Transverse colon (tissue), 4 donors: Measurements from ENCODE around the gene ACTR3C. TPM values are rescaled to one million over a fixed set of nuclear protein-coding genes. Genes with fewer than 3 reads are reported as not detected.

Experiments
- DNase-seq: peaks from one replicate; pipeline ENCODE4 v3.0.0-alpha.2; 2019
- H3K27ac ChIP-seq, 4 donors: fragments of 200-600 bp; sonication (generic); 2 replicates each; pipeline ENCODE4 v1.5.1; 2016 to 2018; ENCODE audit warnings: inconsistent platforms in 4 of 4
- H3K27me3 ChIP-seq: fragments of 200-600 bp; sonication (generic); 2 replicates; pipeline ENCODE4 v1.5.1; 2017; ENCODE audit warnings: inconsistent platforms
- H3K36me3 ChIP-seq, 4 donors: fragments of 200-600 bp; sonication (generic); 2 replicates each; pipeline ENCODE4 v1.5.1; 2017 to 2019; ENCODE audit warnings: inconsistent platforms in 4 of 4
- H3K4me1 ChIP-seq, 4 donors: fragments of 200-600 bp; sonication (generic); 2 replicates each; pipeline ENCODE4 v1.5.1; 2017 to 2020; ENCODE audit warnings: inconsistent platforms in 4 of 4
- H3K4me3 ChIP-seq, 4 donors: fragments of 200-600 bp; sonication (generic); 1 replicate in 1 of 4; 2 replicates in 3 of 4; pipeline versions ENCODE4 v1.5.1 to v1.6.1; 2017 to 2019; ENCODE audit warnings: inconsistent platforms in 4 of 4
- H3K9me3 ChIP-seq, 2 donors: fragments of 200-600 bp; sonication (generic); 2 replicates each; pipeline ENCODE4 v1.5.1; 2017 to 2019; ENCODE audit warnings: inconsistent platforms in 2 of 2
- EP300 ChIP-seq: sonication (generic); formaldehyde crosslinking; IDR thresholded peaks from one replicate; pipeline ENCODE4 v1.6.1; 2017; ENCODE audit warnings: antibody characterized with exemption, low read depth
- POLR2A ChIP-seq: fragments of 450-650 bp; IDR thresholded peaks from one replicate; pipeline ENCODE4 v1.6.1; 2016; ENCODE audit warnings: antibody characterized with exemption, mild to moderate bottlenecking, moderate library complexity
- POLR2AphosphoS5 ChIP-seq, 3 donors: sonication (generic); formaldehyde crosslinking; IDR thresholded peaks; one replicate each; pipeline ENCODE4 v1.6.1; 2016; ENCODE audit warnings: antibody characterized with exemption in 3 of 3
- WGBS, 2 donors: methylation state at CpG; one replicate each; pipeline ENCODE4 v1.1.5; 2018; ENCODE audit warnings: low coverage in 1 of 2; 5-methylcytosine and 5-hydroxymethylcytosine counted together
- in situ Hi-C, 4 donors: fragments of 200-750 bp; cut with MboI; loops; one replicate each; pipeline versions ENCODE4 v1.15.0 to v1.15.1; 2017; ENCODE audit warnings: low sequenced_read_pairs in 3 of 4, low pct_ligation_motif_present in 1 of 4, low pct_unique_long_range_greater_than_20kb in 1 of 4
- intact Hi-C: fragments of 100-400 bp; cut with DNase I; formaldehyde crosslinking; loops from one replicate; pipeline ENCODE4 v1.15.1; 2023; ENCODE audit warnings: low total_unique reads
- total RNA-seq, 4 donors: library from RNA; depleted of rRNA; stranded (reverse); fragments of >200 nt; gene quantifications; one replicate each; pipeline ENCODE4 v1.1.0, GENCODE V29; 2016
- TF ChIP-seq, protein P1 (sequence below), 5 experiments: fragments of 200-600 bp in 3 of 5; fragments of 450-650 bp in 2 of 5; sonication (generic) in 3 of 5; IDR thresholded peaks; 1 replicate in 2 of 5; 2 replicates in 3 of 5; pipeline ENCODE4 v1.5.1; 2016 to 2017; ENCODE audit warnings: antibody characterized with exemption in 5 of 5, inconsistent platforms in 3 of 5, mild to moderate bottlenecking in 2 of 5, moderate library complexity in 1 of 5

The ACTR3C gene
- total RNA-seq, 4 donors from 2014 or later = 19.9 to 71.1 (median 42.7) TPM

DNA sequence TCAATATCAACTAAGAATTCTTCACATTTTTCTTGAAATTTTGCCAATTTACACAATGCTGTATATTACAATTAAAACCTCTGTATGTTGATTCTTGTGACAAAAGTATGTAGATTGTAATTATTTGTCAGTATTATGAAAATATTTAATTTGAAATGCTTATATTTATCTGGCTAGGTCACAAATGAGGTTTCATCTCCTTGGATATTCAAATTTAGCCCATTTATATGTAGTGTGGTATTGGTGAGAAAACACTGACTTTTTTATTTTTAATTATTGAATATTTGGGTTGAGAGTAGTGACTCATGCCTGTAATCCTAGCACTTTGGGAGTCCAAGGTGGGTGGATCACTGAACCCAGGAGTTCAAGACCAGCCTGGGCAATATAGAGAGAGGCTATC lies 21.0 kb upstream of the ACTR3C start:
- in situ Hi-C loops = no loop called here

DNA sequence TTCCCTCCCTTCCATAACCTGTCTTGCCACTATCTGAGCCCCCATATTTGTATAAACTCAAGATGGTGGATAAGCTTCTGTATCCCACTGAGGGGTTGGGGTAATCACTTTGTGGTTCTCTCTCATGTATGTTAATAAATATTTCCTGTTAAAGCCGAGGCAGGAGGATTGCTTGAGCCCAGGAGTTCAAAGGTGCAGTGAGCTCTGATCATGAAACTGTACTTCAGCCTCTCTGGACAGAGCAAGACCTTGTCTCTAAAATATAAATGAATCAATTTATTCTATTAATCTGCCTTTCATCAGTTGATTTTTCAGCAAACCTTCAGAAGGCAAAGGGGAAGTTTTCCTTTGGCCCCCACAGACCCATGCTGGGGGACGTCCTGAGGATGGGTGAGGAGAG lies 19.9 kb upstream of the ACTR3C start:
- TF ChIP-seq POLR2AphosphoS5 (IDR thresholded peaks at IDR 0.05) (no peak), POLR2A (no peak), EP300 (no peak)
- TF ChIP-seq, protein P1, sequence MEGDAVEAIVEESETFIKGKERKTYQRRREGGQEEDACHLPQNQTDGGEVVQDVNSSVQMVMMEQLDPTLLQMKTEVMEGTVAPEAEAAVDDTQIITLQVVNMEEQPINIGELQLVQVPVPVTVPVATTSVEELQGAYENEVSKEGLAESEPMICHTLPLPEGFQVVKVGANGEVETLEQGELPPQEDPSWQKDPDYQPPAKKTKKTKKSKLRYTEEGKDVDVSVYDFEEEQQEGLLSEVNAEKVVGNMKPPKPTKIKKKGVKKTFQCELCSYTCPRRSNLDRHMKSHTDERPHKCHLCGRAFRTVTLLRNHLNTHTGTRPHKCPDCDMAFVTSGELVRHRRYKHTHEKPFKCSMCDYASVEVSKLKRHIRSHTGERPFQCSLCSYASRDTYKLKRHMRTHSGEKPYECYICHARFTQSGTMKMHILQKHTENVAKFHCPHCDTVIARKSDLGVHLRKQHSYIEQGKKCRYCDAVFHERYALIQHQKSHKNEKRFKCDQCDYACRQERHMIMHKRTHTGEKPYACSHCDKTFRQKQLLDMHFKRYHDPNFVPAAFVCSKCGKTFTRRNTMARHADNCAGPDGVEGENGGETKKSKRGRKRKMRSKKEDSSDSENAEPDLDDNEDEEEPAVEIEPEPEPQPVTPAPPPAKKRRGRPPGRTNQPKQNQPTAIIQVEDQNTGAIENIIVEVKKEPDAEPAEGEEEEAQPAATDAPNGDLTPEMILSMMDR (IDR thresholded peaks at IDR 0.05) = no peak
- Histone ChIP-seq H3K4me1 (peaks cover 5 to 31% (median 26%) of the 10 kb centered on the region in 4 donors), H3K36me3 (no peaks in the 10 kb centered on the region), H3K27me3 (peaks cover 11% of the 10 kb centered on the region), H3K4me3 (no peak overlapping the region), H3K9me3 (no peaks in the 10 kb centered on the region), H3K27ac (no peak overlapping the region)
- intact Hi-C loops = no loop called here
- WGBS, 2 donors = 60 to 71% methylated on average over 1 to 2 of the region's 2 CpGs
- in situ Hi-C loops = no loop called here
- DNase-seq = no peak

More for the DNA sequence above, 21.0 kb upstream of the ACTR3C start:
- Histone ChIP-seq H3K27me3 (peaks cover 11% of the 10 kb centered on the region), H3K36me3 (no peaks in the 10 kb centered on the region), H3K9me3 (no peaks in the 10 kb centered on the region), H3K4me3 (no peak overlapping the region), H3K4me1 (peaks cover 5 to 21% (median 21%) of the 10 kb centered on the region in 4 donors), H3K27ac (no peak overlapping the region)
- no peak for DNase-seq
- no peak for TF ChIP-seq POLR2AphosphoS5 (IDR thresholded peaks at IDR 0.05)
- no peak for TF ChIP-seq EP300
- no peak for TF ChIP-seq POLR2A
- TF ChIP-seq, protein P1 (IDR thresholded peaks at IDR 0.05) = no peak
- intact Hi-C loops = no loop called here

DNA sequence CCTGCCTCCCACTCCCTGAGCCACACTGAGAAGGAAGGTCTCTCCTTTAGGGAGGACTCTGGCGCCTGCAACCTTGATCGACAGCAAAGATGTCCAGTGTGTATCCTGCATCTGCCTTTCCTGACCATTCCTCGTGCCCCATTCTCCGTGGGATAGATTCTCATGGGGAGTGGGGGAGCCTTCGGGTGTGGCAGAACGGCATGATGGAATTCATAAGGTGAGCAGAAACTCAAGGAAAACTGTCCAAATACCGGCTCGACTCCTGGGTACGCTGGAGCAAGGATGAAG lies 18.7 kb upstream of the ACTR3C start:
- 75% methylated on average over 9 of the region's 9 CpGs; no CpG with 5 or more reads in 1 of the 2 donors for WGBS, 2 donors
- H3K4me3 ChIP-seq = no peak overlapping the region
- peak overlapping the region; percentile 84 to 94 (median 86) for H3K27ac ChIP-seq
- no peaks in the 10 kb centered on the region for H3K36me3 ChIP-seq
- no peaks in the 10 kb centered on the region for H3K9me3 ChIP-seq
- DNase-seq = no peak
- in situ Hi-C loops (no loop called here), intact Hi-C loops (no loop called here)
- TF ChIP-seq POLR2AphosphoS5 (IDR thresholded peaks at IDR 0.05) = no peak
- H3K4me1 ChIP-seq = peaks cover 5 to 42% (median 36%) of the 10 kb centered on the region in 4 donors
- H3K27me3 ChIP-seq = peaks cover 11% of the 10 kb centered on the region

DNA sequence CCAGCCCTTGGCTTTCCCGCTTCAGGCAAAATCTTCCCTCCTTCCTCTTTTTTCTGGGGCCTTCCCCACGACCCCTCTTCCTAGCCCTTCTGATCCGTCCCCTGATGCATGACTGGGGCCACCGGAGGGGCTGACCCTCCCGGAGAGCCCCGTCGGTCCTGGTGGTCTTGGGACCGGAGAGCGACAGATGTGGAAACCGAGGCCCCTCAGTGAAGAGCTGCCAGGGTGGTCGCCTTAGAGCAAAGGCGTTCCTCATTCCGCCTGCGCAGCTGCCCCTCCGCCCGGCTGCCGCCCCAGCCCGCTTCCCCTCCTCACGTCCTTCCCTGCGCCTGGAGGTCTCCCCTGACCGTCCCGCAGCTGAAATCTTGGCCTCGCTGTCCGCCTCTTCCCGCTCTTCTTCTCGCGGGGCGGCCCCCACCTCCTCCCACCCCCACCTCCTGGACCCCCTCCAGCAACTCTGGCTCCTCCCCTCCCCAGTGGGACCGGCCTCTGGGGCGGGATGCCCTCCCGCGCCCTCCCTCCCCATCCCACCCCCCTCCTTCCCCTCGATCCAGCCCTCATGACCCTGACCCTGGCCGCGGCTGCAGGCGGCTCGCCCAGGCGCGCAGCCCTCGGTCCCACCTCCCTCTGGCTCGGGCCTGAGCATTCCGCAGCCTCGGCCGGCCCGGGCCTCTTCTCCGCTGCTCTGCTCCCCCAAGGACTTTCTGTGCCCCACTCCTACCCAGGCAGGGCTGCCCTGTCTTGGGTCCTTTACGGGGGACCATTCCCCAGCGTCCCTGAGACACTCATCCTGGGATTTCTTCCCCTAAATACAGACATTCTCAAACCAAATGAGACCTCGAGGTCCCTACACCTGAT lies 18.1 kb upstream of the ACTR3C start, which contains the start of gene RARRES2:
Gene RARRES2 (minus strand): TSS at position 367 of the 858 bp plus-strand sequence. CDS start 1,020 bp downstream, outside the sequence.
- WGBS, 2 donors = 11% methylated on average over 37 of the region's 49 CpGs; no CpG with 5 or more reads in 1 of the 2 donors

More for the DNA sequence above, 18.1 kb upstream of the ACTR3C start, which contains the start of gene RARRES2:
- H3K4me1 ChIP-seq = peaks cover 10 to 46% (median 38%) of the 10 kb centered on the region in 4 donors
- H3K9me3 ChIP-seq = no peaks in the 10 kb centered on the region
- no peaks in the 10 kb centered on the region for H3K36me3 ChIP-seq
- TF ChIP-seq, protein P1 (IDR thresholded peaks at IDR 0.05) = no peak
- TF ChIP-seq POLR2AphosphoS5 (IDR thresholded peaks at IDR 0.05) = peak in 1 of 3 donors; percentile 10
- DNase-seq = peak; percentile 53
- in situ Hi-C loops (no loop called here), intact Hi-C loops (no loop called here)
- H3K27me3 ChIP-seq = peaks cover 11% of the 10 kb centered on the region
- H3K27ac ChIP-seq = peak within 1 kb of the TSS; percentile 84 to 94 (median 86)
- peak within 1 kb of the TSS; percentile 43 to 61 (median 47) for H3K4me3 ChIP-seq
